ENCODE measurements around the gene PPM1J. TPM values are rescaled to one million over a fixed set of nuclear protein-coding genes. Genes with fewer than 3 reads are reported as not detected.
A peak's percentile ranks its signal among the peaks of the same experiment; 100 is the strongest.

PPM1J gene
- total RNA-seq, 1 donor from 2014 or later, result 1.2 TPM

GRCh38 chr1:112714313-112715263, 544 bp downstream of the PPM1J start:
- no peak overlapping the region for H3K27ac Mint-ChIP-seq
- intact Hi-C loops (cut with micrococcal nuclease), result loop anchor here (2.0 to 5.0 kb wide), 4 partner anchors 40 to 963 kb away; partner anchors contain the start of genes MOV10 and SLC16A1

DNA sequence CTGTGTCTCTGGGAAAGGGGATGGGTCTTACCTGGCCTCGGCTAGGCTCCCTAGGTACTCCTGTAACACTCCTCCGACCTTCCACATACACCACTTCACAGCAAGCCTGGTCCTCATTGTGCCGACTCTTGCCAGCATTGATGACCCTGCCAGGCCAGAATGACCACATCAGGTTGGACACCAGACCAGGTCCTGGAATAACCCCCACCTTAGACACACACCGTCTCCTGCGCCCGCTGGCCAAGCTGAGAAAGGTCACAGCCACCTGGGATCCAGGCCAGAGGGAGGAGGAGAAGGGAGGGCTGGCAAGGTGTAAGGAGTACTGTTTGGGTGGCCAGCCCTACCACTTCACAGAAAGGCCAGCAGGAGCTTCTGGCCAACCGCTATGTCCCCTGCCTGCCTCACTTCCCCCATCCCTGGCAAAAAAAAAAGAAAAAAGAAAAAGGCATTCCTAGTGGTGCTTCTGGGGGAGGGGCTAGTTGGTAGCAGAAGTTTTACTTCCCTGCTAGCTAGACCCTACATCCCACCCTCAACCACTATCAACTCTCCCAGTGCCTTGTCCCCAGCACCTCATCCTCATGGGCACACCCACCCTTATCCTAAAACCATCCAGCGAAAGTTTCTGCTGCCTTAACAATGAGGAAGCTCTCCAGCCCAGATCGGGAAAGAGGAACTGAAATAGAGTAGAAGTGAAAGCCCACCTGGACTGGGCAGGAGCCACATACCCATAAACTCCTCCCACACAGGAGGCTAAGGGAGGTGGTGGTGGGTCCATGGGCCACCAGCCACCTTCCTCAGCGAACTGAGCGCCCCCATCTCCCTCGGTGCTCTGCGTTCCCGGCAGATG, 1.4 kb downstream of the PPM1J start:
- H3K4me1 Mint-ChIP-seq, result peaks cover 41% of the 10 kb centered on the region
- peak overlapping the region; percentile 89 for H3K4me3 Mint-ChIP-seq
- H3K9me3 Mint-ChIP-seq, result no peaks in the 10 kb centered on the region
- peaks cover 36% of the 10 kb centered on the region for H3K27me3 Mint-ChIP-seq
- no peak overlapping the region for H3K27ac Mint-ChIP-seq
- intact Hi-C loops (cut with micrococcal nuclease), result loop anchor here (2.0 kb wide), 2 partner anchors 39 to 323 kb away; partner anchors contain the start of gene MOV10
- no peaks in the 10 kb centered on the region for H3K36me3 Mint-ChIP-seq (ENCODE audit: low read depth)
- no peak for DNase-seq

More at GRCh38 chr1:112714313-112715263, 544 bp downstream of the PPM1J start:
- Mint-ChIP-seq H3K4me3 (peak overlapping the region; percentile 89), H3K9me3 (no peaks in the 10 kb centered on the region), H3K27me3 (peaks cover 37% of the 10 kb centered on the region), H3K4me1 (peaks cover 36% of the 10 kb centered on the region), H3K36me3 (ENCODE audit: low read depth) (no peaks in the 10 kb centered on the region)
- peak; percentile 66 for DNase-seq

GRCh38 chr1:112712701-112713128, 2.4 kb downstream of the PPM1J start:
- H3K27ac Mint-ChIP-seq, result no peak overlapping the region
- intact Hi-C loops (cut with micrococcal nuclease), result no loop called here
- peaks cover 40% of the 10 kb centered on the region for H3K27me3 Mint-ChIP-seq
- DNase-seq, result no peak
- no peaks in the 10 kb centered on the region for H3K36me3 Mint-ChIP-seq (ENCODE audit: low read depth)
- no peaks in the 10 kb centered on the region for H3K9me3 Mint-ChIP-seq
- H3K4me1 Mint-ChIP-seq, result peaks cover 40% of the 10 kb centered on the region
- H3K4me3 Mint-ChIP-seq, result no peak overlapping the region

DNA sequence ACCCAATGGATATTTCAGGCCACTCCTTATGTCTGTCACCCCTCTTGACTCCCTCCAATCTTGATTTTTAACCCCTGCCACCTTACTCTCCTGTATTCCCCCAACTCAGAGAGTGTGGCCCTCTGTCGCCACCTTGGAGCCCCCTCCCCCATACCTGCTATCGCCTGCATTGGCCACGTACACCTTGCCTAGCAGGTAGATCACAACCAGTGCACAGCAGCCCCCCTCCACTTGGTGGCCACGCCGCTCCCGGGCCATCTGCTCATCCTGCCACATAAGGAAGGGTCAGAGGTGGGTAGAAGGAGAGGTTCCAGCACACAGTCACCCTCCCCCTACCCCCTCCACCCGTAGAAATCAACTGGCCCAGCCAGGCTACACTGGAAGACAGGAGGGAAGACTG, 2.9 kb downstream of the PPM1J start:
- no peak for DNase-seq
- Mint-ChIP-seq H3K27ac (no peak overlapping the region), H3K27me3 (peaks cover 44% of the 10 kb centered on the region), H3K4me3 (no peak overlapping the region), H3K9me3 (no peaks in the 10 kb centered on the region), H3K36me3 (ENCODE audit: low read depth) (no peaks in the 10 kb centered on the region), H3K4me1 (peaks cover 39% of the 10 kb centered on the region)
- intact Hi-C loops (cut with micrococcal nuclease), result no loop called here

- no peaks in the 10 kb centered on the region for H3K36me3 Mint-ChIP-seq (ENCODE audit: low read depth)
- H3K4me3 Mint-ChIP-seq, result no peak overlapping the region
- H3K9me3 Mint-ChIP-seq, result no peaks in the 10 kb centered on the region
- no peak overlapping the region for H3K27ac Mint-ChIP-seq
- DNase-seq, result no peak
- H3K4me1 Mint-ChIP-seq, result peaks cover 36% of the 10 kb centered on the region
- H3K27me3 Mint-ChIP-seq, result peaks cover 44% of the 10 kb centered on the region
- intact Hi-C loops (cut with micrococcal nuclease), result no loop called here
These were observed 3.5 kb downstream of the PPM1J start for GRCh38 chr1:112711670-112712069.

DNA sequence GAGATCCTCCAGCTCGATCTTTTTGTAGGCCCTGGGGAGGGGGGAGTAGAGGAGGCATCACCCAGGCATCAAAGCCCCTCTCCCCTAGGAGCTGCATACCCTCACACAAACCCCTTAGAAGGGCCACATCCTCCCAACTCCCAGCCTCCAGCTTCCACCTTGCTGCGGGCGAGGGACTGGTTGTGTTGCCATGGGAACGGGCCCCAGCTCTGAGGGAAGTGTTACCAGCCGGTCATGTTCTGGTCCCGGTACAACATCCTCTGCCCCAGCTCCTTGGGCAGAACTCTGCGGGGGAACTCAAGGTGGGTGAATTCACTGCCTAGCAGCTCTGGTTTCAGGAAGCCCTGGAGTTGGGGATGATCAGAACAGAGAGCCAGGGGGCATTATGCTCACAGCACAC, 4.1 kb downstream of the PPM1J start:
- Mint-ChIP-seq H3K27ac (no peak overlapping the region), H3K9me3 (no peaks in the 10 kb centered on the region), H3K36me3 (ENCODE audit: low read depth) (no peaks in the 10 kb centered on the region), H3K27me3 (peaks cover 44% of the 10 kb centered on the region), H3K4me1 (peaks cover 36% of the 10 kb centered on the region), H3K4me3 (no peak overlapping the region)
- no peak for DNase-seq
- intact Hi-C loops (cut with micrococcal nuclease), result no loop called here

- DNase-seq, result no peak
- no peak overlapping the region for H3K27ac Mint-ChIP-seq
- H3K36me3 Mint-ChIP-seq (ENCODE audit: low read depth), result no peaks in the 10 kb centered on the region
- H3K4me3 Mint-ChIP-seq, result no peak overlapping the region
- intact Hi-C loops (cut with micrococcal nuclease), result no loop called here
- peaks cover 44% of the 10 kb centered on the region for H3K27me3 Mint-ChIP-seq
- H3K9me3 Mint-ChIP-seq, result no peaks in the 10 kb centered on the region
- peaks cover 36% of the 10 kb centered on the region for H3K4me1 Mint-ChIP-seq
These were observed 4.5 kb downstream of the PPM1J start for GRCh38 chr1:112710586-112710985.

- DNase-seq, result no peak
- peaks cover 44% of the 10 kb centered on the region for H3K27me3 Mint-ChIP-seq
- H3K27ac Mint-ChIP-seq, result no peak overlapping the region
- intact Hi-C loops (cut with micrococcal nuclease), result no loop called here
- H3K36me3 Mint-ChIP-seq (ENCODE audit: low read depth), result no peaks in the 10 kb centered on the region
- H3K9me3 Mint-ChIP-seq, result no peaks in the 10 kb centered on the region
- peaks cover 38% of the 10 kb centered on the region for H3K4me1 Mint-ChIP-seq
- H3K4me3 Mint-ChIP-seq, result no peak overlapping the region
These were observed 5.0 kb downstream of the PPM1J start for GRCh38 chr1:112710159-112710558.

GRCh38 chr1:112708489-112708888, 6.6 kb downstream of the PPM1J start:
- Mint-ChIP-seq H3K27me3 (peaks cover 34% of the 10 kb centered on the region), H3K9me3 (no peaks in the 10 kb centered on the region), H3K4me1 (peaks cover 45% of the 10 kb centered on the region), H3K4me3 (no peak overlapping the region), H3K27ac (no peak overlapping the region), H3K36me3 (ENCODE audit: low read depth) (no peaks in the 10 kb centered on the region)
- no peak for DNase-seq
- intact Hi-C loops (cut with micrococcal nuclease), result loop anchor here (5.0 kb wide), 2 partner anchors 684 to 1104 kb away; partner anchors contain the start of genes MAGI3 and RSBN1

GRCh38 chr1:112708002-112708448, 7.1 kb downstream of the PPM1J start:
- peak overlapping the region; percentile 87 for H3K4me3 Mint-ChIP-seq
- no peak overlapping the region for H3K27ac Mint-ChIP-seq
- intact Hi-C loops (cut with micrococcal nuclease), result loop anchor here (5.0 kb wide), 2 partner anchors 684 to 1104 kb away; partner anchors contain the start of genes MAGI3 and RSBN1
- peaks cover 29% of the 10 kb centered on the region for H3K27me3 Mint-ChIP-seq
- no peak for DNase-seq
- no peaks in the 10 kb centered on the region for H3K9me3 Mint-ChIP-seq
- H3K36me3 Mint-ChIP-seq (ENCODE audit: low read depth), result peaks cover 3% of the 10 kb centered on the region
- H3K4me1 Mint-ChIP-seq, result peaks cover 48% of the 10 kb centered on the region

DNA sequence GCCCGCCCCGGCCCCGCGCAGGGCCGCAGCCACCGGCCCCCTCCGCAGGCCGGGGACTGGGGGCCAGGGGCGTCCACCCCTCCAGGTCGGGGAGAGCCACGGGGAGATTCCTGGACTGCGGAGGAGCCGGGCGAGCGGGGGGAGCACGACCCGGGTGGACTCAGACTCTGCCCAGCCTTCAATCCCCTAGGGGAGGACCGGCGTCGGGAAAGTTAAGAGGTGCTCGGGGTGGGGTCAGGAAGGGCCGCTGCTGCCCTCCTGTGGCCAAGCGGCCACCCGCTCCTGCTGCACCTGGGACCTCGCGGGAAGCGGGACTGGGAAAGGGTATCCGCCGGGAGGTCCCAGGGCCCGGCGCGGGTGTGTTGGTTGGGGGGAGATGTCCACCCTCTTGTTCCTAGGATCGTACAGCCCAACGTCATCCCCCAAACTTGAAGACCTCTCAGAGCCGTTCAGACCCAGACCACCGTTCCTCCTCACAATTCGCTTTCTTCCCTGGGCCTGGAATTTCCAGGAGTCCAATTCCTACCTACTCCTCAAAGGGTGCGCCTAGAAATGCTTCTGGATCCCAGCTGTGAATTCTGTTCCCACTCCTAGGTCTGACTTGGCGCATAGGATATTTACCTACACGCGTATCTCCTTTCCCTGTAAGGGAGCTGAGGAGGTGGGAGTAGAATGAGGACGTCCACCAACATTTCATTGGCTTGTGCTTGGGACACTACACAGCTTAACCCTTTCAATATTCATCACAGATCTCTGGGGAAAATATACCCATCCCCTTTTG, 7.7 kb downstream of the PPM1J start:
- H3K27ac Mint-ChIP-seq, result peak overlapping the region; percentile 71
- peaks cover 53% of the 10 kb centered on the region for H3K4me1 Mint-ChIP-seq
- intact Hi-C loops (cut with micrococcal nuclease), result loop anchor here (1.0 to 5.0 kb wide), 5 partner anchors 9 to 1105 kb away; partner anchors contain the start of genes MAGI3 and RSBN1
- H3K36me3 Mint-ChIP-seq (ENCODE audit: low read depth), result peaks cover 4% of the 10 kb centered on the region
- peak; percentile 91 for DNase-seq
- peaks cover 23% of the 10 kb centered on the region for H3K27me3 Mint-ChIP-seq
- H3K9me3 Mint-ChIP-seq, result no peaks in the 10 kb centered on the region
- H3K4me3 Mint-ChIP-seq, result peak overlapping the region; percentile 87

DNA sequence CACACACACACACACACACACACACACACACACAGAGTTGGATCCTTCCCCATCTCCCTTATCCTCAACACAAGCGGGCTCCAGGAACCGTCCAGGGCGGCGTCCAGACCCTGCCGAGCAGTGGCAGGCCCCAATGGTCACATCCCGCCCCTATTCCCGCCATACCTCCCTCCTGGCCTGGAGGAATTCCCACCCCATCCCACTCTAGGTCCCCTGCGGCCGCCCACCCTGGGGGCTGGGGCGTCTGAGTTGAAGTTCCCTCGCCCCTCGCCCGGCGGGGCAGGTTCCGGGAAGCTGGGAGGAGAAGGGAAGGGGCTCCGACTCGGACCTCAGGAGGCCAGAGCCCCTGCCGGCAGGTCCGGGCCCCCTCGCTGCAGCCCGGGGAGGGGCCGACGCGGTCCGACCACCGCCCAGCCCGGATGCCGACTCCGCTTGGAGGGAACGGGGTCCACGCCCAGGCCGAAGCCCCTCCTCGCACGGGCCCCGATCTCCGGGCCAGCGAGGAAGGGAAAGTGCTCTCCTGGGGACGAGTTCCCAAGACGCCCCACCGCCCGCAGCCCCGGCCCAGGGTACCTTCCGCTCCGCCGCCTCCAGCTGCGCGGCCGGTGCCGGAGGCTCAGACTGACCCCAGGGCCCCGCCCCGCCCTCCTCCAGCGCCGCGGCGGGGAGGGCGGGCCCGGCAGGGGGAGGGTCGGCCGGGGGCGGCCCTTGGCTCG, 8.5 kb downstream of the PPM1J start, which contains the start of gene RHOC:
Gene RHOC (minus strand): TSS at position 623 of the 716 bp plus-strand sequence. CDS start 3,328 bp downstream, outside the sequence.
- Mint-ChIP-seq H3K36me3 (ENCODE audit: low read depth) (peaks cover 9% of the 10 kb centered on the region), H3K27ac (peak within 1 kb of the TSS; percentile 94), H3K27me3 (peaks cover 19% of the 10 kb centered on the region), H3K4me3 (peak within 1 kb of the TSS; percentile 87), H3K9me3 (no peaks in the 10 kb centered on the region), H3K4me1 (peaks cover 60% of the 10 kb centered on the region)
- intact Hi-C loops (cut with micrococcal nuclease), result loop anchor here (1.0 to 5.0 kb wide), 5 partner anchors 10 to 1106 kb away; partner anchors contain the start of genes MAGI3 and RSBN1
- peak; percentile 88 for DNase-seq
